ENCODE results near the gene IL11. TPM values are rescaled to one million over a fixed set of nuclear protein-coding genes. Genes with fewer than 3 reads are reported as not detected.

IL11 gene
- total RNA-seq, 1 donor: 0.27 TPM

DNA sequence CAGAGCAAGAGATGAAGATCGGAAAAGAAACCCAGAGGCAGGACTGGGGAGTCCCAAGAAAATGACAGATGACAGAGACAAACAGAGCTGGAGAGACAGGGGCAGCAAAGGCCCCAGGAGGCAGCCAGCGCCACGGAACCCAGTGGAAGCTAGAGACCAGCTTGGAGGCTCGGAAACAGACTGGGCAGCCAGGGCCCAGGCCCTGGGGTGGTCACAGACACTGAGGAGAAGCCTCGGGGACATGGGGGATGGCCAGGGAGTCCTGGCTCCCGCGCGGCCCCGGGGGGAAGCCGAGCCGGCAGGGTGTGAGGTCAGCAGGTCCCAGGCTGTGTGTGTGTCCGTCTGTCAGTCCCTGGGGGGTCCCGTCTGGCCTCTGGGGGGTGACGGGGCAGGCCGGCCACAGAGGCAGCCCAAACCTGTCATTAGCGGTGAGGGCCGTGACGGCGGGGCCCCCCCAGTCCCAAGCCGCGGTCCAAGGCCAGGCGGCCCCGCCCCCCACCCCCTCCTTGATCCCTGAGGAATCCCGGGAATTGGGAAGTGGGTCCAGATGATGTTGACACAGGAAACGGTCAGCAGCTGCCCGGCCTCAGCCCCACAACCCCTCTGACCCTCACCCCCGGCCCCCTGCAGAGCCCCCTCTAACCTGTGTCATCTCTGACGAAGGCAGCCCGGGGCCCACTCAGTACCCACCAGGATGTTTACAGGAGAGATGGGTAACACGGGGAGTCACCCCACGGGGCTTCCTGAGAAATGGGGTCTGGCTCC is 3.9 kb upstream of the IL11 start:
- no peak for DNase-seq (ENCODE audit: low read depth in 2 of 3, low spot score in 2 of 3)

DNA sequence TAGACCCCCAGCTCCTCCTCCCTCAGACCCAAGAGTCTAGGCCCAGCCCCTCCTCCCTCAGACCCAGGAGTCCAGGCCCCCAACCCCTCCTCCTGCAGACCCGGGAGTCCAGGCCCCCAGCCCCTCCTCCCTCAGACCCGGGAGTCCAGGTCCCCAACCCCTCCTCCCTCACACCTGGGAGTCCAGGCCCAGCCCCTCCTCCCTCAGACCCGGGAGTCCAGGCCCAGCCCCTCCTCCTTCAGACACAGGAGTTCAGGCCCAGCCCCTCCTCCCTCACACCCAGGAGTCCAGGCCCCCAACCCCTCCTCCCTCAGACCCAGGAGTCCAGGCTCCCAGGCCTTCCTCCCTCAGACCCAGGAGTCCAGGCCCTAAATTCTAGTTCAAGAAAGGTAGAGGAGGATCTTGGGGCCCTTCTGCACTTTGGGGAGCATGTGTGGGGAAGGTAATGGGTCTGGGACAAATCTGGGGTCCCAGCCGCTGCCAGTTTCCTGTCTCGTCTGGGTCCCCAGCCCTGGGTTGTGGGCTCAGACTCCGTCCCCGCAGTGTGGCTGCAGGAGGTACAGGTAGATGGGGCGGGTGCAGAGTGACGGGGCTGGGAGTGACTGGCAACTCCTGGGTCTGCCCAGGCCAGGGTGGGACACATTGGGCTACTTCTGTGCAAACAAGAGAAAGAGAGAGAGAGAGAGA is 3.2 kb upstream of the IL11 start:
- no peak for DNase-seq (ENCODE audit: low read depth in 2 of 3, low spot score in 2 of 3)

DNA sequence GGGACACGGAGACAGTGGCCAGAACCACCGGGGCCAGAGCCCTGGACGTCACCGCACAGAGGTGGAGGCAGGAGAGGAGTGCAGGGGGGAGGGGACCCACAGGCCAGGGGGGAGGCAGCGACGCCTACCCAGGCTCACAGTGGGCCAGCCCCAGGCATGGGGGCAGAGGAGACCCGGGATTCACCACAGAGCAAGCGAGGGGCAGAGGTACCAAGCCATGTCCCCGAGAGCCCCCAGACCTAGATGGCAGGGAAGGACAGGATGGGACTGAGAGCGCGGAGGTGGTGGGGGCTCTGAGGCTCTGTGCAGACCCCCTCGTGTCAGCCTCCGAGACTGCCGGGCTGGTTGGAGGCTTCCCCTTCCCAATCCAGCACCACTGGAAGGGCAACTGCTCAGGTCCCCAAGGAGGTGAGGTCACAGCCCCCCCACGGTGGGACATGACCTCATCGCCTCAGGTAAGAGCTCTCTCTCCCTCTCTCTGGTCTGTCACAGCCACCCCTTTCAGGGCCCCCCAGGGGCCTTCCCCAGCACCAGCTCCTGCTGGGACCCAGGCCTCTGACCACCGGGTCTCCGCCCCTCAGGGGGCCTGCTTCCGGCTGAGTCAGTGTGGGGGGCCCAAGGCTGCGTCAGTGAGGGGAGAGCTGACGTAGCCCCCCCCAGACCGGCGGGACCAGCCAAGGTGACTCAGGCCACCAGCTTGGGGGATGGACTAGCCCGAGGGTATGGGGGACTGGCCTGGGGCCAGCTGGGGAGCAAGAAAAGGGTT is 2.2 kb upstream of the IL11 start:
- DNase-seq (ENCODE audit: low read depth in 2 of 3, low spot score in 2 of 3): peak in 2 of 3 donors; percentile 66 to 83

DNA sequence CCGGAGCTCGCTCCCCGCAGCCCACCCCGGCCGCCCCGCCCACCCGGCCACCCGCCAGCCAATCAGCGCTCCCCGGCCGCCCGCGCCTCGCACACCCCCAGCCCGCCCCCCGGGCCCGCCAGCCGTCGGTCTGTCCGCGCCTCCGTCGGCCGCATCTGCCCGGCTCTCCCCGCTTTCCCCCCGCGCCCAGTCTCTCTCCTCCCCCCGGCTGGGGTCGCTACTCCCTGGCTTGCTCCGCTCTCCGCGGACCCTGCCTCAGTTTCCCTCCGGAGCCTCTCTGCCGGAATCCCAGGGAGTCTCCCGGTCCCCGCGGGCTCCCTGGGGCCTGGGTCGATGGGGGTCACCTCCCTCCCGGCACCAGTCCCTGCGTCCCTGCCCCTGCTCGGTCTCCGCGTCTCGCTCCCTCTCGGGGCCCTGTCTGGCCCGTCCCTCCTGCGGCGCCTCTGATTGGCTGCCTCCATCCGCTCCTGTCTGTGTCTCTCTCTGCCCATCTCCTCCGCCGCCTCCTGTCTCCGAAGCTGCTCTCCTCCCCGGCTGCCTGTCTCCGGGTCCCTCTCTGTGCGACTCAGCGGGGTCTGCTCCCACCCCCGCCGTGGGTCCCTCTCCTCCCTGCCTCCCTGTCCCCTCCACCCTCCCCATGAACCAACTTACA is 484 bp downstream of the IL11 start:
- no peak for DNase-seq (ENCODE audit: low read depth in 2 of 3, low spot score in 2 of 3)

DNA sequence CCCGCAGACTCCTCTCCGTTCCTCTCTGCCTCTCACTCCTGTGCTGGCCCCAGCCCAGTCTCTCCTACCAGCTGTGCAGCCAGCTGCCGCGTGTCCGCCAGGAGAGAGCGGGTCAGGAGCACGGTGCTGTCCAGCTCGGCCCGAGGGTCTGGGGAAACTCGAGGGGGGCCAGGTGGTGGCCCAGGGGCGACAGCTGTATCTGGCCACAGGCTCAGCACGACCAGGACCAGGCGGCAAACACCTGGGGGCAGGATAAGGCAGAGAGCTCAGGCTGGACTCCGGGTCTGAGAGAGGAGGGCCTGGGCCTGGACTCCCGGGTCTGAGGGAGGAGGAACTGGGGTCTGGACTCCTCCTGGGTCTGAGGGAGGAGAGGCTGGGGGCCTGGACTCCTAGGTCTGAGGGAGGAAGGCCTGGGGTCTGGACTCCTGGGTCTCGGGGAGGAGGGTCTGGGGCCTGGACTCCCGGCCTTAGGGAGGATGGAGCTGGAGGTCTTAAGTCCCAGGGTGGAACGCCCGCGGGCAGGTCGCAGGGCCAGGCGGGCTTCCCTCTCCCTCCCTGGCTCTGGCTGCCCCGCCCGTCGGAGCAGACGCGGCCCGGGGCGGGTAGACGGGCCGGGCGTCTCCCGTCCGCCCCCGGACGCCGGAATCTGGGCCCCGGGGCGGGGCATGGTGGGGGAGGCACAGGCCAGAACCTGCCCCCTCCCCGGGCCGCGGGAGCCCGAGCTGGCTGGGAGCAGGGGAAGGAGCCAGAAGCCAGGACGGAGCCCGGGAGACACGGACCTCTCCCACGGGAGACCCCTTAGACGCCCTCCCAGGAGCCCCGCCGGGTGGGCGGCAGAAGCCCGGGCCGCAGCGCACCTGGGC is 1.3 kb downstream of the IL11 start:
- DNase-seq (ENCODE audit: low read depth in 2 of 3, low spot score in 2 of 3): no peak

DNA sequence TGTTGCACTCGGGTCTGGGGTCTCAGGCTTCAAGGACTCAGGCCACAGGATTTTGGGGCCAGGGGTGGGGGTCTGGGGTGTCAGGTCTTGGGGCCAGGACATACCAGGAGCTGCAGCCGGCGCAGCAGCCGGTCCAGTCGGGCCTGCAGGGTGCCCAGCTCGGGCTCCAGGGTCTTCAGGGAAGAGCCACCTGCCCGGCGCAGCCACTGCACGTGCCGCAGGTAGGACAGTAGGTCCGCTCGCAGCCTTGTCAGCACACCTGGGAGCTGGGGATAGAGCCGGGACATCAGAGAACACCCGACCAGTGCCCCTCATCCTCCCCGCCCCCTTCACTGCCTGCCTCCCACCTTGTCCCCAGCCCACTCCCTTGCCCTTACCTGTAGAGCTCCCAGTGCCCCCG is 2.2 kb downstream of the IL11 start:
- no peak for DNase-seq (ENCODE audit: low read depth in 2 of 3, low spot score in 2 of 3)

DNA sequence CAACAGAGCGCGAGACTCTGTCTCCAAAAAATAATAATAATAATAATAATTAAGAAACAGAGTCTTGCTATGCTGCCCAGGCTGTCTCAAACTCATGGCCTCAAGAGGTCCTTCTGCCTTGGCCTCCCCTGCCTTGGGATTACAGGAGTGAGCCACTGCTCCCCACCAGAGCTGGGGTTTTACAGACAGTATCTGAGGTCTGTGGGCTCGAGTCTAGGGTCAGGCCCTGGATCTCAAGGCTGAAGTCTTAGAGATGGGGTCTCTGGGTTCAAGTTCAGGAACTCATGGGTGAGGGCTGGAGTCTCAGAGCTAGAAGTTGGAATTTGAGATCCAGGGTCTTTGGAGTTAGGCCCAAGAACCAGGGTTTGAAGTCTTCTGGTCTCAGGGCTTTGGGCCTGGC is 3.5 kb downstream of the IL11 start:
- DNase-seq (ENCODE audit: low read depth in 2 of 3, low spot score in 2 of 3): no peak

DNA sequence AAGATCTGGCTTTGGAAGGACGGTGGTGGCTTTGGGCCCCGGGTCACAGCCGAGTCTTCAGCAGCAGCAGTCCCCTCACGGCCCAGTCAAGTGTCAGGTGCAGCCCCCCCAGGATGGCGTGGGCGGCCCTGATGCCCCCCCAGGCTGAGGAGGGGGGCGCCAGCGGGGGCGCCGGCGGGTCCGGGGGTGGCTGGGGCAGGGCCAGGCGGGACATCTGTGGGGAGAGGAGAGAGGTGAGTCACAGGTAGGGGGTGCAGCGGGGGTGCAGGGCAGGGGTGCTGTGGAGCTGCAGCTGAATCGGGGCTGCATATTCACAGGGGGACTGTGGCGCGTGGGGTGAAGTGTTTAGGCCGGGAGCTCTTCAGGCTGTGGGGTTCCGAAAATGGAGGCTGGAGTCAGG is 4.3 kb downstream of the IL11 start:
- no peak for DNase-seq (ENCODE audit: low read depth in 2 of 3, low spot score in 2 of 3)

DNA sequence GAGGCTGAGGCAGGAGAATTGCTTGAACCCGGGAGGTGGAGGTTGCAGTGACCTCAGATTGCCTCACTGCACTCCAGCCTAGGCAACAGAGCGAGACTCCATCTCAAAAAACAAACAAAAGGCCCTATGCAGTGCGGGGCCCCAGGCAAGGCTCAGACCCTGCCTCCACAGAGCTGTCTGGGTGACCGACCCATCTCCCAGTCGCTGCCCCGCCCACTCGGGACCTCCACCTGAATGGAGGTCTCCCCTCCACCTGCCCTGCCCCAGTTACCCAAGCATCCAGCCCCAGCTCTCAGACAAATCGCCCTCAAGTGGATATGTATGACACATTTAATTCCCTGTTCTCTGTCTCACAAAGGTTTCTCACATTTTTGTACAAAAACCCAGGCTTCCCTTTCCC is 5.0 kb downstream of the IL11 start:
- DNase-seq (ENCODE audit: low read depth in 2 of 3, low spot score in 2 of 3): no peak

DNA sequence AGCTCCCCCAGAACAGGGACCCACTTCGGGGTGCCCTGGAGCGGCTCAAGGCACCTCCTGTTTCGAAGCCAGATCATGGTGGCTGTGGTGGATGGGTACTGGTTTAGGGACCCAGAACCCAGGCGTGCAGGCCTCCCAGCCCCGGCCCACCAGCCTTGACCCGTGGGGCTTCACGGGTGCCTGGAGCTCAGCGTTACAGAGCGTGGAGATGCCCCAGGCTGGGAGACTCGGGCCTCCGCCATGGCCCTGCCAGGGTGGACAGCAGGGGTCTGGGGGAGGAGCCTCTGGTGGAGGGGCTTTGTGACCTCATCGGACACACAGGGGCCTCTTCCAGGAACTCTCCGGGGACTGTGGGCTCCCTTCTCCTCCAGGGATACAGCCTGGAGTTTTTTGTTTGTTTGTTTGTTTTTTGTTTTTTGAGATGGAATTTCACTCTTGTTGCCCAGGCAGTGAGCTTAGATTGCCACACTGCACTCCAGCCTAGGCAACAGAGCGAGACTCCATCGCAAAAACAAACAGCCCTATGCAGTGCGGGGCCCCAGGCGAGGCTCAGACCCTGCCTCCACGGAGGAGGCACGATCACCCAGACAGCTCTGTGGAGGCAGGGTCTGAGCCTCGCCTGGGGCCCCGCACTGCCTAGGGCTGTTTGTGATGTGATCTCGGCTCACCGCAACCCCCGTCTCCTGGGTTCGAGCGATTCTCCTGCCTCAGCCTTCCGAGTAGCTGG is 7.1 kb downstream of the IL11 start, which contains the start of gene GARIN5B:
GARIN5B (minus strand) TSS at position 271 of the 727 bp plus-strand sequence; CDS start at position 77, 194 bp downstream.
- DNase-seq (ENCODE audit: low read depth in 2 of 3, low spot score in 2 of 3): no peak

DNA sequence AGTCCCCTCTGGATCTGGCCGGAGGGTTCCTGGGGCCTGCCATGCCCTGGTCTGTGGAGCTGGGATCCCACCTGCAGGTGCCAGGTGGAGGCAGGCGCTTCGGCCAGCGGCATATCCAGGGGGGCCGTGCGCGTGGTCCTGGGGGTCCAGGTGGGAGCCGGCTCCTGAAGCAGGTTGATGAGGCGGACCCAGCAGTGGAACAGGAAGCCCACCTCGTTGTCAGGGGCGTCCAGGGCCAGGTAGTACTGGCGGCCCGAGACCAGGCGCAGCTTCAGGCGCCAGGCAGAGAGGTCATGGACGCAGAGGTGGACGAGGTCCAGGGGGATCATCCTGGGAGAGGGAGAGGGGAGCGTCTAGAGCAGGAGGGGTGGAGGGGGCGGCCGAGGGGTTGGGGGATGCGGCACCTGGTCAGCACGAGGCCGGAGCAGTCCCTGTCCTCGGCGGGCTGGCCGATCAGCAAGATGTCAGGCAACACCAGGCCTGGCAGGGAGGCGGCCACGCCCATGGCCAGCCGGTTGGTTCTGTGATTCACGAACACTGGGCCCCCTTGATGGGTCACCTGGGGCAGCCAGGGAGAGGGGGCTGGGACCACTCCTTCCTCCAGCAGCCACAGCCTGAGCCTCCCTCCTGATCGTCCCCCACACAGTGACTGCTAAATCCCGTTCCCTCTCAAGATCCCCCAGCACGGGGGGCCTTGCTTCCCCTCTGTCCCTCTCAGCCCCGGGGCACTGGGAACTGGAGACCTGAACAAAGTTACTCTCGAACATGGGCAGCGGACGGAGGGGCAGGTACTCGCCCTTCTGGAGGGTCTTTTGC is 7.9 kb downstream of the IL11 start:
- no peak for DNase-seq (ENCODE audit: low read depth in 2 of 3, low spot score in 2 of 3)

DNA sequence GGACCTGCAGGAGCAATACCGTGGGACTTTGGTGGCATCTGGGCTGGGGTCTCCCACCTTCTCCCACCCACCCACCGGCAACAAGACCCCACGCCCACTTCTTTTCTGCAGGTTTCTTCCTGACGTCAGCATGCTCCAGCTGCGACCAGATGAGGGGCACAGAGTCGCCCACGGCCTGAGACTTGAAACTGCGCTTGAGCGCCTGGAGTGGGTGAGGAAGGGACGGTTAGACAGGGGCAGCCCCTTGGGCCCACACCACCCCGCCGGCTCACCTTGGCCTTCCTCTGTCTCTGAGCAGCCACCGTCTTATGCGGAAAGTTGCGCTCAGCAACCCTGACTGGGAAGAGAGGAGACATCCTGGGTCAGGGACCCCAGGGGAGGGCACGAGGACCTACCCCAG is 9.4 kb downstream of the IL11 start:
- no peak for DNase-seq (ENCODE audit: low read depth in 2 of 3, low spot score in 2 of 3)

DNA sequence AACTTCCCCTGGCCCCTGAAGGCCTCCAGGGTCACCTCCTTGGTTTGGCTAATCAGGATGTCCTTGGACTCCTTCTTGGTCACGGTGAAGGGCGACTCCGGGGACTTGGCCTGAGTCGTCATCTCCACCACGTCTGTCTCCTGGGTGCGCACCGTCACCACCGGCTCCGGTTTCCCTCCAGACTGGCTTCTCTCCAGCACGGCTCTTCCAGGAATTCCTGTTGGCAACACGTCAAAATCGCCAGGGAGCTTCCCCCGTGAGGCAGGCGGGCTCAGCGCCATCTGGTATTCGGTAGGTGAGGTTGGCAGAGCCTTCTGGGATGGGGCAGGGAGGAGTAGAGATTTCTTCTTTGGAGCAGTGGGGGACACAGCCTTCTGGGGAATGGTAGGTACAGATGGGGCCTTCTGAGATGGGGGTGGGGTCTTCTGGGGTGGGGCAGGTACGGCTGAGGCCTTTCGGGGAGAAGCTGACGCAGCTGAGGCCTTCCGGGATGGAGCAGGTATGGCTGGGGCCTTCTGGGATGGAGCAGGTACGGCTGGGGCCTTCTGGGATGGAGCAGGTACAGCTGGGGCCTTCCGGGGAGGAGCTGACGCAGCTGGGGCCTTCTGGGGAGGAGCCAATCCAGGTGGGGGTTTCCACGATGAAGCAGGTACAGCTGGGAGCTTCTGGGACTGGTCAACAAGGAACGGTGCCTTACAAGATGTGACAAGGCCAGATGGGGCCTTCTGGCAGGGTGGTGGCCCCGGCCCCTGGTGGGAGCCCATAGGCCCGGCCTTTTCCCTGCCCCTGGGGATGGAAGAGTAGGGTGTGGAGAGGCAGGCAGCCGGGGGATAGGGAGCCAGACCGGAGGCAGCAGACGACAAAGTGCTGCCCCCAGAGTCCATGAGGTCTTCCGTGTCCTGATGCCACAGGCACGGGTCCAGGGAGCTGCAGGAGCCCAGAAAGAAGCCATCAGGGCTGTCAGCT is 11.0 kb downstream of the IL11 start:
- no peak for DNase-seq (ENCODE audit: low read depth in 2 of 3, low spot score in 2 of 3)

DNA sequence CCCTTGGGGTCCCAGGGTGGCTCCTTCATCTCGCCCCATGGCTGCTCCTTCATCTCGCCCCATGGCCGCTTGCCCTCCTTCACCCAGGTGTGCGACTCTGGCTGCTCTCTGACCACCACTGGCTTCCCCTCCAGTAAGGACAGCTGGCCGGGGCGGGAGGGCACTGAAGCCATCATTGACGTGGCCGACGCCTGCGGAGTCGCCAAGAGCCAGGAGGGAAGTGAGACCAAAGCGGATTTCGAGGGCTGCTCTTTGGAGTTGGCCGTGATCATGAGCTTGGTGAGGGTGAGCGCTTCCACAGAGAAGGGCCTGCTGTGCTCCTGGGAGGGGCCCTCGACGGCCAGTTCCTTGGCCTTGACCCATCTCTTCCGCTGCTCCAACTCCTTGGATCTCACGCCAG is 11.8 kb downstream of the IL11 start:
- DNase-seq (ENCODE audit: low read depth in 2 of 3, low spot score in 2 of 3): no peak

DNA sequence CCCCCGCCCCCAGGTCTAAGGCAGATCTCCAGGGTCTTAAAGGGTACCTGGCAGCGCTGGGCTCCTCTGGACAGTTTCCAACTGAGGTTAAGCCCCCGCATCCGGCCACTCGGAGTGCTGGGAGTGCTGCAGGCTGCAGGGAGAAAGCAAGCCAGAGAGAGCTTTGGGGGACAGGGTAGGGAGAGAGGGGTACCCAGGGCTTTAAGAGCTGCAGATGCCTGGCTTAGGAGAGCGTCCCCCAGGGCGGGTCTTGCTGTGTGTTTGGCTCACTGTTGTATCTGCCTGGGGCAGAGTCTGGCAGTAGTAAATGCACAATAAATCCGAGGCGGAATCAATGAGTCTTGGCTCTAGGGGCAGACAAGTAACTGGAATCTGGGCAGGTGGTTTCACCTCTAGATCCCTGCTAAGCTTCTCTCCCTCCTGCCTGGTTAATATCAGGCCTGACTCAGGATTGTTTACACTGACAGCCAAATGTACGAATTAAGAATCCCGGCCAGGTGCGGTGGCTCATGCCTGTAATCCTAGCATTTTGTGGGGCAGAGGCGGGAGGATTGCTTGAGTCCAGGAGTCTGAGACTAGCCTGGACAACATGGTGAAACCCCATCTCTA is 14.9 kb downstream of the IL11 start:
- peak in 2 of 3 donors; percentile 20 to 39 for DNase-seq (ENCODE audit: low read depth in 2 of 3, low spot score in 2 of 3)

DNA sequence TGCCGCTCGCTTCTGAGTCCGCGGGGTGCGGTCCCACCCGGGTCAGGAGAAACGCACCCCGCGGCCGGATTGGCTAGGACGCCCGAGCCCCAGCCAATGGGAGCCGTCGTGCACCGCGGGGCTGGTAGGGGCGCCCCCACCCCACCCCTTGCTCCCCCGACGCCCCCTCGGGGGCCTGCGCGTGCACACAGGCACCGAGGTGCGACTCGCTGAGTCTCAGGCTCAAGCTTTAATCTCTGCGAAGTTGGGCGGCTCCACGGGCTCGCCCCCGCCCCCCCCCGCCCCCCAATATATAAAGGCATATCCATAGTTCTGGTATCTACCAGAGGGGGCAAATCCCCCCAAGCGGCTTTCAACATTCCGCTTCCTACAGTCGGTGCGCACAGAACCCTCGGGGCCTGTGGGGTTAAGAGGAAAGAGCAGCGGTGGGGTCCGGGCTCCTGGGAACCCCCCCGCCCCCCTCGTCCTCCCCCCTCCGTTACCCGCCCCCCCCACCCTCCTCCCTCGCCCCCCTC is 15.5 kb downstream of the IL11 start, which contains the start of gene COX6B2:
COX6B2 (minus strand) TSS at position 22 of the 515 bp plus-strand sequence. CDS start 198 bp downstream, outside the sequence.
- DNase-seq (ENCODE audit: low read depth in 2 of 3, low spot score in 2 of 3): peak in 1 of 3 donors; percentile 25

Data from hematopoietic multipotent progenitor cell (in vitro differentiated cells).